ENCODE data around the gene BCR. TPM values are rescaled to one million over a fixed set of nuclear protein-coding genes. Genes with fewer than 3 reads are reported as not detected.

BCR gene
- polyA plus RNA-seq, 1 donor from 2014 or later, result 57.5 TPM

DNA sequence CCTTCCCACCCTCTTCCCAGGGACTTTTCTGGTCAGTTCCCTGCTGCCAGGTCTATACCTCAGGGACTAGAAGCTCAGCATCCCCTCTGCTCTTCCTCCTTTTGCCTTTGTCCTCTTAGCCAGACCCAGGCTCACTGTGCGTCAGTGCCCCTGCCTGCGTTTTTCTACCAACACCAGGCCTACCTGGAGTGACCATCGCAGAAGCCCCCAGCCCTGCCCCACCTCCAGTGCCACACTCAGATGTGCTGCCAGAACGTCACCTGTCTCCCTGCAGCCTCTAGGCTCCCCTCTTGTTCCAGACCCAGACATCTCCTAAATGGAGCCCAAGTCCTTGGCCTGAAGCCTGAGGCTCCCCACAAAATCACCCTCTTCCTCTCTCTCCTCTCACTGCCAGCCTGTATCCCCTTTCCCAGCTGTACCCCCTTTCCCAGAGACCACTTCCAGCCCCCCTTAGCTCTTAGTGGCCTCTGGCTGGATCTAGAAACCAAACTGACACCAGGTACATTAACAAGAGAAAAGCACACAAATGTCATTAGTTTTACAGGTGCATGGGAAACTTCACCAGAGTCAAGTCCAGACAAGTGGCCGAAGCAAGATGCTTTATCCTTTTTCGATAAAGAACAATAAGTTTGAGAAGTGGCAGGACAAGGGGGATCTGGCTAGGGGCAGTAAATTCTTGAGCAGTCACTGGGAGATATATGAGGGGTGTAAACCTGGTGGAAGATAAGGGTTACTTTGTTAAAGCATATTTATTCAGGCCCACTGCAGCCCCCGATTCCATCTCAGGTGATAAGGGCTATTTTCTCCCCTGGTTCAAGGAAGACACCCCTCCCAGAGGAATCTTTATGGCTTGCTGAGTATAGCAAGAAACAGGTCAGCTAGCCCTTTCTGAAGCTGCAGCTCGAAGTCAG, 61.5 kb downstream of the BCR start:
- H3K9ac ChIP-seq (ENCODE audit: low read length), result peak overlapping the region; percentile 61
- H3F3A ChIP-seq (ENCODE audit: insufficient read depth, low read length, poor library complexity, severe bottlenecking), result no peaks in the 10 kb centered on the region
- H3K9me3 ChIP-seq (ENCODE audit: low read length), result no peaks in the 10 kb centered on the region
- H3K9me2 ChIP-seq (ENCODE audit: insufficient read depth, low read length), result no peaks in the 10 kb centered on the region
- peak overlapping the region; percentile 58 for H3K4me3 ChIP-seq (ENCODE audit: low read length)
- H2AFZ ChIP-seq (ENCODE audit: low read depth, low read length), result no peak overlapping the region
- peak overlapping the region; percentile 60 for H3K4me2 ChIP-seq (ENCODE audit: low read length)
- H4K20me1 ChIP-seq (ENCODE audit: insufficient read depth), result no peaks in the 10 kb centered on the region
- peak overlapping the region; percentile 82 for H3K27ac ChIP-seq (ENCODE audit: low read length)
- TF ChIP-seq, protein P1, sequence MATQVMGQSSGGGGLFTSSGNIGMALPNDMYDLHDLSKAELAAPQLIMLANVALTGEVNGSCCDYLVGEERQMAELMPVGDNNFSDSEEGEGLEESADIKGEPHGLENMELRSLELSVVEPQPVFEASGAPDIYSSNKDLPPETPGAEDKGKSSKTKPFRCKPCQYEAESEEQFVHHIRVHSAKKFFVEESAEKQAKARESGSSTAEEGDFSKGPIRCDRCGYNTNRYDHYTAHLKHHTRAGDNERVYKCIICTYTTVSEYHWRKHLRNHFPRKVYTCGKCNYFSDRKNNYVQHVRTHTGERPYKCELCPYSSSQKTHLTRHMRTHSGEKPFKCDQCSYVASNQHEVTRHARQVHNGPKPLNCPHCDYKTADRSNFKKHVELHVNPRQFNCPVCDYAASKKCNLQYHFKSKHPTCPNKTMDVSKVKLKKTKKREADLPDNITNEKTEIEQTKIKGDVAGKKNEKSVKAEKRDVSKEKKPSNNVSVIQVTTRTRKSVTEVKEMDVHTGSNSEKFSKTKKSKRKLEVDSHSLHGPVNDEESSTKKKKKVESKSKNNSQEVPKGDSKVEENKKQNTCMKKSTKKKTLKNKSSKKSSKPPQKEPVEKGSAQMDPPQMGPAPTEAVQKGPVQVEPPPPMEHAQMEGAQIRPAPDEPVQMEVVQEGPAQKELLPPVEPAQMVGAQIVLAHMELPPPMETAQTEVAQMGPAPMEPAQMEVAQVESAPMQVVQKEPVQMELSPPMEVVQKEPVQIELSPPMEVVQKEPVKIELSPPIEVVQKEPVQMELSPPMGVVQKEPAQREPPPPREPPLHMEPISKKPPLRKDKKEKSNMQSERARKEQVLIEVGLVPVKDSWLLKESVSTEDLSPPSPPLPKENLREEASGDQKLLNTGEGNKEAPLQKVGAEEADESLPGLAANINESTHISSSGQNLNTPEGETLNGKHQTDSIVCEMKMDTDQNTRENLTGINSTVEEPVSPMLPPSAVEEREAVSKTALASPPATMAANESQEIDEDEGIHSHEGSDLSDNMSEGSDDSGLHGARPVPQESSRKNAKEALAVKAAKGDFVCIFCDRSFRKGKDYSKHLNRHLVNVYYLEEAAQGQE (IDR thresholded peaks at IDR 0.05; ENCODE audit: borderline replicate concordance), result no peak
- TF ChIP-seq SMC3 (conservative IDR thresholded peaks at IDR 0.05; ENCODE audit: poor library complexity), result no peak
- no peaks in the 10 kb centered on the region for H3K36me3 ChIP-seq (ENCODE audit: insufficient read depth, low read length)
- H3K79me2 ChIP-seq (replicated peaks; ENCODE audit: insufficient read depth, low read length), result peaks cover 58% of the 10 kb centered on the region
- no peaks in the 10 kb centered on the region for H3K27me3 ChIP-seq (ENCODE audit: insufficient read depth, low read depth, low read length)

DNA sequence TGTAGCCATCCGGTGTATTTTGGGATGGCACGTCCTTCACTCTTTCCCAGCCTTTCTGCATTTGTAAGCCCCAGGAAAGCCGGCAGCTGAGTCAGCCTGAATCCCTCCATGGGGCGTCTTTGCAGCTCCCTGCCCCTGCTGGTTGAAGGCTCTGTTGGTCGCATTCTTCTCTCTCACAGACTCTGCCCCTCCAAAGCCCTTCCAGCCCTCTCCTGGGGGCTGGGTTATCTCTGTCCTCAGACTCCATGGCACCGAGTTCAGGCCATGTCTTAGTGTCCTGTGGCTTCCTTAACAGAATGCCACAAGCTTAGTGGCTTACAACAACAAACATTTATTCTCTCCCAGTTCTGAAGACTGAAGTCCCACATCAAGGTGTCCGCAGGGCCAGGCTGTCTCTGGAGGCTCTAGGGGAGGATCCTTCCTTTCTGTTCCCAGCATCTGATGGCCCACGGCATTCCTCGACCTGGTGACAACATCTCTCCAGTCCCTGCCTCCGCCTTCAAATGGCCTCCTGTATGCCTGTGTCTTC, 62.2 kb downstream of the BCR start:
- Histone ChIP-seq H3F3A (ENCODE audit: insufficient read depth, low read length, poor library complexity, severe bottlenecking) (no peaks in the 10 kb centered on the region), H2AFZ (ENCODE audit: low read depth, low read length) (no peak overlapping the region), H3K4me2 (ENCODE audit: low read length) (peak overlapping the region; percentile 60), H3K9ac (ENCODE audit: low read length) (peak overlapping the region; percentile 61), H3K27ac (ENCODE audit: low read length) (peak overlapping the region; percentile 82), H3K9me2 (ENCODE audit: insufficient read depth, low read length) (no peaks in the 10 kb centered on the region), H3K27me3 (ENCODE audit: insufficient read depth, low read depth, low read length) (no peaks in the 10 kb centered on the region), H3K36me3 (ENCODE audit: insufficient read depth, low read length) (no peaks in the 10 kb centered on the region), H3K9me3 (ENCODE audit: low read length) (no peaks in the 10 kb centered on the region), H3K4me3 (ENCODE audit: low read length) (peak overlapping the region; percentile 58), H3K79me2 (replicated peaks; ENCODE audit: insufficient read depth, low read length) (peaks cover 62% of the 10 kb centered on the region), H4K20me1 (ENCODE audit: insufficient read depth) (no peaks in the 10 kb centered on the region)
- TF ChIP-seq TAF1 (IDR thresholded peaks at IDR 0.05; ENCODE audit: low read depth), result peak; percentile 46
- TF ChIP-seq, protein P1 (IDR thresholded peaks at IDR 0.05; ENCODE audit: borderline replicate concordance), result no peak

DNA sequence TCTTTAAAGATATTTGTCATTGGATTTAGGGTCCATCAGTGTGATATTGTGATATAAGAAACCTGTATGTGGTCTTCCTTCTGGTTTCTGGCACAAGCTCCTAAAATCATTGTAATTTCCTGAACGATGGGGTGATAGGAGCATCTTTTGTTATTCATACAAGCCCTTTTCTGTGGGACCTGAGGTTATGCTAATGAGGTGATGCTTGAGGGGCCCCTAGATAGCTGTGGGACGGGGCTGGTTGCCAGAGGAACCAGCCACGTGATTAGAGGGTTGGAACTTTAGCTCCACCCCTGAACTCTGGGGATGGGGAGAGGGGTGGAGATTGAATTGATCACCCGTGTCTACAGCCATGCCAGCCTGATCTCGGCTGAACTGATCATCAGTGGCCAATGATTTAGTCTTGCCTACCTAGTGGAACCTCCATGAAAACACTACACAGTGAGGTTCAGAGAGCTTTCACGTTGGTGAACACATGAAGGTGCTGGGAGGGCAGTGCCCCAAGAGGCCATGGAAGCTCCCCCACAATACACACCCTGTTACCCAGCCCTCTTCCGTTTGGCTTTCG, 62.8 kb downstream of the BCR start:
- no peaks in the 10 kb centered on the region for H3F3A ChIP-seq (ENCODE audit: insufficient read depth, low read length, poor library complexity, severe bottlenecking)
- no peaks in the 10 kb centered on the region for H3K27me3 ChIP-seq (ENCODE audit: insufficient read depth, low read depth, low read length)
- TF ChIP-seq, protein P1 (IDR thresholded peaks at IDR 0.05; ENCODE audit: borderline replicate concordance), result no peak
- TF ChIP-seq POLR2AphosphoS5 (IDR thresholded peaks at IDR 0.05) (peak; percentile 54), TAF1 (IDR thresholded peaks at IDR 0.05; ENCODE audit: low read depth) (peak; percentile 36), SMC3 (conservative IDR thresholded peaks at IDR 0.05; ENCODE audit: poor library complexity) (no peak)
- peak overlapping the region; percentile 58 for H3K4me3 ChIP-seq (ENCODE audit: low read length)
- peak overlapping the region; percentile 60 for H3K4me2 ChIP-seq (ENCODE audit: low read length)
- H3K27ac ChIP-seq (ENCODE audit: low read length), result peak overlapping the region; percentile 82
- no peaks in the 10 kb centered on the region for H3K9me3 ChIP-seq (ENCODE audit: low read length)
- peaks cover 63% of the 10 kb centered on the region for H3K79me2 ChIP-seq (replicated peaks; ENCODE audit: insufficient read depth, low read length)
- no peaks in the 10 kb centered on the region for H3K9me2 ChIP-seq (ENCODE audit: insufficient read depth, low read length)
- no peaks in the 10 kb centered on the region for H4K20me1 ChIP-seq (ENCODE audit: insufficient read depth)
- peak overlapping the region; percentile 61 for H3K9ac ChIP-seq (ENCODE audit: low read length)
- H3K36me3 ChIP-seq (ENCODE audit: insufficient read depth, low read length), result no peaks in the 10 kb centered on the region
- no peak overlapping the region for H2AFZ ChIP-seq (ENCODE audit: low read depth, low read length)
